ENCODE results near the gene NKAIN2.

GRCh38 chr6:124334359-124334758 is 530.7 kb downstream of the NKAIN2 start:
- no peak for TF ChIP-seq CTCF (IDR thresholded peaks at IDR 0.05; ENCODE audit: insufficient read depth, low read length, poor library complexity, severe bottlenecking)
- no peak for TF ChIP-seq EZH2phosphoT487 (conservative IDR thresholded peaks at IDR 0.05; ENCODE audit: low read length)
